Skeletal muscle cell (primary cell): ENCODE results near the gene ERBB4.
"Not testable (repeated sequence)": the region's sequence is repeated elsewhere in the genome, so short reads cannot be mapped to it uniquely, and the experiment has no call there.

ENCODE experiments used
- DNase-seq: peaks from one replicate; pipeline ENCODE4 v3.0.0-alpha.2; 2010; ENCODE audit warnings: low read depth
- H3K4me3 ChIP-seq: 2 replicates; pipeline ENCODE4 v1.5.1; 2011; ENCODE audit warnings: low read depth, mild to moderate bottlenecking, control low read depth, low read length, moderate library complexity

ERBB4 gene

DNA sequence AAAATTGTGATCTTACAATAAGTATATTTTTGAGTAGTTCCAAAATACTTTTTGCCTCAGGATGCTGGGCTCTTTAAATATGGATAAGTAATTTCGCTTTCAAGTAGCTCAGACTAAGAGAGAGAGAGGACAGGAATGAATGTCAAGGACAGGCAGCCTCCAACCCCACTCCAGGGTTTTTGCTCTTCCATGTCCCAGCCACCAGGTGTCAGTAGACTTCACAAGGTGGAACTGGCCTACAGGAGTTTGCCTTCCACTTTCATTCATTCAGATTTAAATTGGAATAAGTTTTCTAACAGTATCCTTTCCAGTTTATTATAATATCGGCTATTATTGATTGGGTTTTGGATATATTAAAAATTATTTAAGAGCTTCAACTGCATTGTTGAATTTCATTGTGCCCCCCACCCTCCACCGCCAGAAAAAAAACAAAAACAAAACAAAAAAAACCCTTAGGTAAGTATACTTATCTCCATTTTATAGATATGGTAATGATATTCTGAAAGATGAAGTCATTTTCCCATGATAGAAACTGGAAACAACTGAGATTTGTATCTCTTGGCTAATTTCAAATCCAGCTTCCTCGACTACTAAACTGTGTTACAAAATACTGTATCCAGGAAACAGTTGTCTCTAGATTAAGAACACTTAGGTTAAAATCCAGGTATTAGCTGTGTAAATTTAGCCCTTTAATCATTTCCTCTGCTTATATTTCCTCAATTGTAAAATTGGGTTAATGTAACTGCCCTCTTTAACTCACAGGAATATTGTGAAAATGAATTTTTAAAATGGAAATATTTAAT lies 793.1 kb downstream of the ERBB4 start:
- H3K4me3 ChIP-seq, result no peak overlapping the region

DNA sequence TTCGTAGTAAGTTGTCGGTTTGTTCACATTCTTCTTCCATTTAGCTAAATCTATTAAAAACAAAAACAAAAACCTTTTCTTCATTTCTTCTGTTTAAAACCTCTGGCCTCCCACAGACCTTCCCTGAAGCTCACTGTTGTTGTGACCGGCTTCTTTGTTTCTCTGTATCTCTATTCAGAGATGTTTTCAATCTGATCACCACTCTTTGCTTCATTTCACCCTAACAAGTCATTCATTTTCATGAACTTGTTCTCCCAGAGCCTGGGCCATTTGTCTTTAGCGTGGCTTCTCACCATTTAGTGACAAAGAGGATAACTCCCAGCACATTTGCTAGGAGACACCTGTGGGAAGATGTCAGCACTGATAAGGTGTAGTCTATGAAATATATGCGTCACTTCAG lies 794.2 kb downstream of the ERBB4 start:
- no peak for DNase-seq
- no peak overlapping the region for H3K4me3 ChIP-seq

More for the DNA sequence above, 793.1 kb downstream of the ERBB4 start:
- peak; percentile 17 for DNase-seq

DNA sequence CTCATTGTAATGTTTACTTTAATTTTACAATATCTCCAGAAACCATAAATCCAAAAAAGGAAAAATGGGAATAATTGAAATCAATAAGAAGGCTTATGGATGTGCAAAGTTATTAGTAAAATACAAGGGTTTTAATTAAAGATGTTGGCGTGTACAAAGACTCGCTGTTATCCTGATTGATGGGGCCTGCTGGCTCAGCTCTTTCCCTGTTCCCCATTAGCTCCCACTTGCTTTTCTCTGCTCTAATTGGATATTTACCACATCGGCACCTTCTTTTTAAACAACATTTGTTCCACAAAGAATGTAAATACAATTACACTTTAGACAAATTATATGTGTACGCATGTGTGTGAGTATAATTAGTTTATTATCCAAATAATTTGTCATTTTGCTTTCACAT lies 796.6 kb downstream of the ERBB4 start:
- DNase-seq, result no peak
- H3K4me3 ChIP-seq, result no peak overlapping the region

DNA sequence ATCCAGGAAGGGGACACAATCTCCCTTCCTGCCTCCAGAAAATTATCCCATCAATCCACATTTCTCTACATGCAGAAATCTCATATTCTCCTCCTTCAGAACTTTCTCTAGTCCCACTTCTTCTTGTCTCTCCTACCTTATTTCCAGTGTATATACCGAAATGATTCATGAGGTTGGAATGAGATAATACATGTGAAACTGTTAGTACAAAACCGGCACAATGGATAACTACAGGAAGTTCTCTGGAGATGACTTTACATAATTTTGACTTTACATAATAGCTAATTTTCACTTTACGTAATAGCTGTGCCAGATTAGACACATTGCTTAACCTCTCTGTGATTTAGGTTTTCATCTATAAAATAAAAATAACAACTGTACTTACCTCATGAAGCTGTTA lies 801.3 kb downstream of the ERBB4 start:
- no peak for DNase-seq

DNA sequence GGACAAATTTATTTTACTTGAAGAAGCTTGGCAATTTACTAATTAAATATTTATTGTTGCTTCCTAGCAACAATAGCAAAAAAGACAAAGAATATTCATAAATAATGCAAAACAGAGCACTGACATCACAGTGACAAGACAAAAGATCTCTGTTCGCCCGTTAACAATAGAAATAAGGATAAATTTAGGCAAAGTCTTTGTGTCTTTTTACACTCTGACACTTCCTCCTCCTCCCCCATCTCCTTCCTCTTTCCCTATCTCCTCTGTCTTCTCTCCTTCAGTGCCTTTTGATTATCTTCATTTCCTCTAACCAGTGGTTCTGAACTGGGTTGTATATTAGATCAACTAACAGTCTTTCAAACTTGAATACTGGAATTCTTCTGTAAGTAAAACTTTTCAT lies 808.4 kb downstream of the ERBB4 start:
- no peak for DNase-seq
- no peak overlapping the region for H3K4me3 ChIP-seq

More for the DNA sequence above, 801.3 kb downstream of the ERBB4 start:
- H3K4me3 ChIP-seq, result no peak overlapping the region

DNA sequence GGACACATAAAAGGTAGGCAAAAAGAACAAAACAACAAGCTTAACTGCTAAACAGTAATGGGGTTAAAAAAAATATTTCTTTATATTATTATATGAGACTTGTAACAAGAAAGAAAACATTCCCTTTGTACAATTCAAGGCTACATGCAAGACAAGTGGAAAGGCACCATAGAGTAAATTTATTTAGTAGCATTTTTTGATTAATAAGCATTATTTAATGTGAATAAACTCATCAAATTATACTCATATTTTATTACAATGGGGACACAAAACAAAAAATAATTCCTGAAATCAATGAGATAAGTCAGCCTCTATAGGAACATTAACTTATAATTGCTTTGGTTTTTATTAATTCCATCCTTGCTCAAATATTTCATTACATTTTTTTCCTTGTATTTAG lies 809.2 kb downstream of the ERBB4 start:
- DNase-seq, result no peak
- H3K4me3 ChIP-seq, result no peak overlapping the region

DNA sequence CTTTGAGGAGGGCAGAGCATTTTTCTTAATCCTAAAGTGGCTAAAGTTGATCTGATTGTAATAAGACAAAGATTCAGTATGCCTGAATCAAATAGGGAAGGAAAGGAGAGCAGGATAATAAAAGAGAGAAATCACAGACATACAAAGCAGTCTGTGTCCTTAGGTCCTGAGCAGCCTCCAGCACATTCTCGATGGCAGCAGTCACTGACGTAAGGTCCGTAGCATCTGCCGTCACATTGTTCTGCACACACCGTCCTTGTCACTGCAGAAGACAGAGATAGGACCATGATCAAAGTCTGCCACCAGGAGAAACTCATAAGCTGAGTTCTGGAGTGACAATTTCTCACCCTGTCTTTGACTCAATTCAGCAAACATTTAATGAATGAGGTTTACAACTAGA lies 813.7 kb downstream of the ERBB4 start:
- DNase-seq, result no peak
- no peak overlapping the region for H3K4me3 ChIP-seq

DNA sequence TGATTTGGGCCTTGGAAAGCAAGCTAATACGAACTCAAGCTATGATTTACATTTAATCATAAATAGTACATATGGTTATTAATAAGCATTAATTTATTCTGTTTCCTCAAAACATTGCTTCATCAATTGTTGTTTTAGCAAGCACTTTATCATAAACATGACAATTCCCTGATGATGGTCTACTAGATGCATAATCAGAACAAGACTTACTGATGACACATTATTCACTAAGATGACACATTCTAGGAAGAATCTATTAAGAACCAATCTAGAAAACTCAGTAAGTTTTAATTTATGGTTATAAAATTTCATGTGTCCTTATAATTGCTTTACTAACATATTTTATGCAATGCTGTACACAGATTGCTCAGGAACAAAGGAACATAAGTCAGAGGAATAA lies 815.2 kb downstream of the ERBB4 start:
- H3K4me3 ChIP-seq, result no peak overlapping the region
- no peak for DNase-seq

DNA sequence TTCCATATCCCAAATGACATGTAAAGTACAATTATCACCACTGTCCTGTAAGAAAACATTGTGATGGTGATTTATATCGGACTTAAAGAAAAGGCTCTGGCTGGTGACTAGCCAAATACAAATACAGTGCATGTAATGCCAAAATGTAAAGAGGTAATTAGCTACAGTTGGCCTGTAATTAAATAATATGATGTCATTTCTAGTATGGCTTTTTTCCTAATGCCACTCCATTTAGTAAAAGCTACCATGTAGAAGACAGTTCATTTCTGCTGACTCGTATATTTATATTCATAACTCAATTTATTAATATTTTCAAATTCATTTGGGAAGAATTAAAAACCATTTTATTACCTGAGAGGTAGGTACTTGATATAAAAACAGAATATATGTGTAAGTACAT lies 815.7 kb downstream of the ERBB4 start:
- DNase-seq, result no peak
- no peak overlapping the region for H3K4me3 ChIP-seq

DNA sequence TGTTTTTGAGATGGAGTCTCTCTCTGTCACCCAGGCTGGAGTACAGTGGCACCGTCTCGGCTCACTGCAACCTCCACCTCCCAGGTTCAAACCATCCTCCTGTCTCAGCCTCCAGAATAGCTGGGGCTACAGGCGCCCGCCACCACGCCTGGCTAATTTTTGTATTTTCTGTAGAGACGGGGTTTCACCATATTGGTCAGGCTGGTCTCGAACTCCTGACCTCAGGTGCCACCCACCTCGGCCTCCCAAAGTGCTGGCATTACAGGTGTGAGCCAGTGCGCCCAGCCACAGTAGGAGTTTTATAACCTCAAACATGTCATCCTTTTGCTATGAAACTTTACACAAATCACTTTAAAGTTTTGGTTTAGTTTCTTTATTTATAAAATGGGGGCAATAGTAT lies 816.7 kb downstream of the ERBB4 start:
- not testable (repeated sequence) for H3K4me3 ChIP-seq, DNase-seq

DNA sequence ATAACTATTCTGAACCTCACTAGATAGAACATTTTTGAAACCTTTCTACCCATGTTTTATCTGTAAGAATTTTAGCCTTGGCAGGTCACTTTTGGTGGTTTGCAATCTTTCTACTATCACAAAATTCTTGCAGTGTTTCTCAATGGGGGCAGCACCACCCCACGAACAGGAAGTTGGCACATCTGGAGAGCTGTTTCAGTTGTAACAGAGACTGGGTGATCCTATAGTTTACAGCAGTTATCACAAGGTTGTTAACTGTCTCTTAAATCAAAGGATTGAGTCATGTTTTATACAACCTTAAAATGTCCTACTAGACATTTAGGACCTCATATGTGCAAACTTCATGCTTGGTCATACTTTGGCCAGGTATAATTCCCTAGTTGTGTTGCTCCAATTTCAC lies 829.2 kb downstream of the ERBB4 start:
- no peak for DNase-seq
- H3K4me3 ChIP-seq, result no peak overlapping the region

DNA sequence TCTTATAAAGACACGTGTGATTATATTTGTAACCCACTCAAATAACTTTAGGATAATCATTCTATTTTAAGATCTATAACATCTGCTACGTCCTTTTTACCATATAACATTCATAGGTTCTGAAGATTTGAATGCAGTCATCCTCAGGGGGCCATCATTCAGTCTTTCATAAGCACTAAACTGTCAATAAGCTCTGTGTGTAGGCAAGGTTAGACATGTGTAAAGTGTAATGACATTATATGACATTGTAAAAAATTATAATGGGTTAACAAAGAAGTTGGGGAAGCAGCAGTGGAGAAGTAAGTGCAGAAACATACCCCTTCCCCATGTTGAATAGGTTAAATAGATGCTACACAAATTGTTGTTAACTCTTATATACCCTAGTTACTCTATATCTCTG lies 845.9 kb downstream of the ERBB4 start:
- no peak overlapping the region for H3K4me3 ChIP-seq
- DNase-seq, result no peak

DNA sequence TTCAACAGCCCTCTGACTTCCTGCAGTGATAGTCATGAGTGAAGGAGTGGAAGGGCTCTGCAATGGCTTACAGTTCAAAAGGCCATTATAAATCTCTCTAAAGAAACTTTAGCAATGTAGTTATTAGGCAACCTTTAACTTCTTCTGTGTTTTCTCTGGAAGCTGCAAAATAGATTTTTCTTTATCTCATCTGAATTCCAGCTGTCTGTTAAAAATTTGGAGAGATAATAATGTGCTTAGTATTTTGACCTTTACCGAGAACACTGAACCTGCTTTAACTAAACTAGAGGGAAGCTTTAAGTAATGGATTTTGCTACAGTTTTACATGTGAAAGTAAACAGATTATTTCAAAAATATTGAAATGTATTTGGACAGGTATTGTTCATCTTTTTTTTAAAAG lies 847.9 kb downstream of the ERBB4 start:
- H3K4me3 ChIP-seq, result no peak overlapping the region
- no peak for DNase-seq

DNA sequence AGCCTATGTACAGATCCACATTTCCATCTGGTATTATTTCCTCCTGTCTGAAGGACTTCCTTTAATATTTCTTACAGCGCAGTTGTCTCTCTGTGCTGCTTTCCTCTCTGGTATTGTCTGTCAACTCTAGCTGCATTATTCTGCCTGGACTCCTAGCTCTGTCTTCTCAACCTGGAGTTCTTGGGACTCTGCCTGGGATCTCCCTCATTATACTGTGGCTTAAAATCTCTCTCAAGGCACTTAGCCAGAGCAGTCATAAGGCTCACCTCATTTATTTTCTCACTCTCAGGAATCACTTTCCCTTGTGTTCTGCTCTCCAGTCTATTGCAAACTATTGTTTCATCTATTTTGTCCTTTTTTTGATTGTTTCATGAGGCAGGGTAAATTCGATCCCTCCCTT lies 850.4 kb downstream of the ERBB4 start:
- H3K4me3 ChIP-seq, result no peak overlapping the region
- DNase-seq, result no peak

DNA sequence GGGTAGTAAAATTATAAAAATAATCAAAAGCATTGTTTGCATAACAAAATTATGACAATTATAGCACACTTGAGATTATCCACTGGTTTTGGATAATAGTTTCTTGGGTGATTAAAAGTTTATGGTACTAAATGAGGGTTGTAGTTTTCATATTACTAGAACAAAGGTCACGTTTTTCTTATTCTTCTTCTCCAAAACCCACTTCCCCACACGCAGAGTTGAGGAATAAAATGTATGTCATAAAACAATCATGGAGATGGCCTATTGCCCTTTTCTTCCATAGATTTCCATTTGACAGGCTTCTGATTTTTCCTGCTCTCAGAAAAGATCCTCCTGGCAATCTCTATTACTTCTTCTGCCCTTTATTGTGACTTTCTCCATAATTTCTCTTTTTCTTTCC lies 863.9 kb downstream of the ERBB4 start:
- no peak for DNase-seq
- H3K4me3 ChIP-seq, result no peak overlapping the region

DNA sequence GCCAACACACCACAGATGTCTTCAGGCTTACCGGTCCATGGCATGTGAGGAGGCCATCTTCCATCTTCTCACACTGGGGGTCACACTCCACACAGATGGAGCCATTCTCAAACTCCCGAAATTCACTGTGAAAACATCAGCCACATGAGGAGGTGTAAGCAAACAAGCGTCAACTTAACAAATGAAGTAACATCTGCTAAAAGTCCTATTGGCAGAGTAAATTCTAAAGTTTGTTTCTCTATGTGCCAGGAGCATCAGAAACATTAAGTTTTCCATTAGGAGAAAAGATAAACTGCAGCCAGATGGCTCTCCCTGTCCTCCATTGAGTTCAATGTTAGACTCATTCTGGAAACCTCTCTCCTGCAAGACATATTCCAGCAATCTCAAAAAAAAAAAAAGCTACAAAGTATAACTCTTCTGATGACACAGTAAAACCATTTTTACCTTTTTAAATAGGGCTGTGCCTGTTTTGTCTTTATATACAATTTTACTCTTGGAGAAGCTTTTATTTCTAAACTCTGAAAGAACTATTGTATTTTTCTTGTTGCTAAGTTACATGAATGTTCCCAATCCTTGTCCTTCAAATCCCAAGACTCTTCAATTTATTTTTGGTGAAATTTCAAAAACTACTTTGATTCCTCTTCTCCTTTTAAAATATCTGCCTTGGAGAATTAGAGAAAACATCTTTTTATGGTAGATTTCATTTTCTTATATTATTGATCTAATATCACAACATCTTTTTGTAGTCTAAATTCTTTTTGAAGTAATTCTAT lies 865.3 kb downstream of the ERBB4 start:
- no peak for DNase-seq
- no peak overlapping the region for H3K4me3 ChIP-seq

DNA sequence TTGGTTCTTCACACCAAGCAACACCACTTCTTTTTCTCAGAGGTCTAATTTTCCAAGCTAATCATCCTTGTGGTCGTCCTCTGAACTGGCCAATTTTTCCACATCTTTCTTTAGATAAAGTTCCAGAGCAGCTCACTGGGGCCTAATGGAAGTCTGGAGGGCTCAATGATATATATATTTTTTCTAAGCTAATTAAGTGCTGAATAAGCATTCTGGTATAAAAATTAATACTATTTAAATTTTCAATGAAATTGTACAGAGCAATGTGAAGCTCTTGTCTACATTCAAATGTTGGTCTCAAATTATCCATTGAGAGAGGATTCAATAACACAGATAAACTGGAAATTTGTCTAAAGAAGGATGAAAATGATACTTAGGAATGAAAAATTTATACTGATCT lies 866.6 kb downstream of the ERBB4 start:
- DNase-seq, result no peak

DNA sequence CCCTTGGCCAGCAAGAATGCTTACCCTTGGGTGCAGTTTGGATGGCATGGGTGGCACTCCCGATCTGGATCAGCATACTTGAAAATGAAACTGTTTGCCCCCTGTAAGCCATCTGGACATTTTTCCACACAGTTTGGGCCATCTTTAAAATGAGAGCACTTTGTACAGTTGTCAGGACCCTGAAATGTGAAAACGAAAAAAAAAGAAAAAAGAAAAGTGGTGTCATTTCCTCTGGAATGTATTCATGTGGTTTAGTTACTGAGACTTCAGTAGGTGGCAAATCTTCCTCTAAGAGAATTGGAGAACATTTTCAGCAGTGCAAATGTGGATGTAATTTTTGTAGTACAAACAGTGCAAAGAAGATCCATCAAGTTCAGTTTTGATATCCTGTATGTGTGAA lies 873.3 kb downstream of the ERBB4 start:
- DNase-seq, result no peak
- no peak overlapping the region for H3K4me3 ChIP-seq

More for the DNA sequence above, 866.6 kb downstream of the ERBB4 start:
- no peak overlapping the region for H3K4me3 ChIP-seq

DNA sequence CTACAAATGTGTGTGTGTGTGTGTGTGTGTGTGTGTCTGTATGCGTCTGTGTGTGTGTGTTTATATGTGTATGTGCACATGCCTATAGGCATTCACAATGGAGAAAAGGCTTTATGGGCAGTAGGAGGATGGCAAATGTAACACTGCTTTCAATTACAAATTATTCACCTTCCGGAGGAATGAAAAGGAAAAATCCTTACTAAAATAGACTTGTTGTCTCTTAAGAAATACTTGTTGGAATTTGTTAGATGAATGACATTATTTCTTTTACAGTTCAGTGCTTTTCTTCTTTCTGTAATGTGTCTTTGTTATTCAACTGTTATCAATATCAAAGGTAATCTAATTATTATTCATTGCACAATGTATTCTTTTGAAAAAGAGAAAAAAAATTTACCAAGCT lies 874.3 kb downstream of the ERBB4 start:
- no peak for DNase-seq
- H3K4me3 ChIP-seq, result no peak overlapping the region

DNA sequence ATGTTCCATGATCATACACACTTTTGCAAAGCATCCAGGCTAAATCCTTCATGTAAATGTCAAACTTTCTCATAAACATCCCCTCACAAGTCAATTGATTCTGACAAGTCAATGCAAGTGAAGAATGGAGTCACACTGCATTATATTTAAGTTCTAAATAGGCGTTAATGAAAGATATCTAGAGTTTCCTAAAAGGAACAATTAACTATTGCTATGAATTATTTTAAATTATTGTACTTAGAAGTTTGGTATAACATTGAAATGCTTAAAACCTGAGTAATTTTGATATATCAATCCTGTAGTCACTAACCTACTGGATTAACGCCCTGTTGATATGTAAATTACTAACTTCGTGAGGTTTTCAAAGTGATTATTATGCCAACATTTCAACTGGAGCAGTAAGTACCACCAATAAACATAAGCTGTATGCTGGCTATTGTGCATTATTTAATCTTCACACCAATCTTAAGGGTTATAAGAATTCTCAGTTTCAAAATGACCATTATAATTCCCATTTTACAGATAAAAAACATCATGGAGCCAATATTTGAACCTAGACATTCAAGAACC lies 884.3 kb downstream of the ERBB4 start:
- no peak for DNase-seq
- no peak overlapping the region for H3K4me3 ChIP-seq

DNA sequence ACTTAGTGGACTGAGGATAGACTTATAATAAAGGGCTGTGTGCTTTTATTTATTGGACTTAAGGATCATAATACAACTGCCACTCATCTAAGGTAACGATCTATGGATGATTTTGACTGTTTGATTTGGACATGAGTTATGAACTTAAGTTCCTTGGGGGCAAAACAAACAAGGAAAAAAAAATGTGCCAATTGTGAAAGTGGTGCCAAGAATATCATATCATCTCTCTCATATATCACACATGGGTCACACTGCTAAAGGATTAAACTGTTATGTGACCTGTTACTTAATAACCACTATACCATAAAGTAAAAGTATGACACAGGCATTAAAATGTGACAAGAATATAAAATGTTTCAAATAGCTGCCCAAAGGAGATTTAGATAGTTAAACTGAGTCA lies 886.3 kb downstream of the ERBB4 start:
- no peak overlapping the region for H3K4me3 ChIP-seq
- no peak for DNase-seq
